NCI-H524 (cell line): ENCODE results near the gene NKD1.
"Not testable (repeated sequence)": the region's sequence is repeated elsewhere in the genome, so short reads cannot be mapped to it uniquely, and the experiment has no call there.

Experiments
- DNase-seq, 2 experiments: peaks; one replicate each; lab custom pipeline; 2025; lab: John Stamatoyannopoulos, UW

The NKD1 gene

GRCh38 chr16:50520451-50521245 lies 27.5 kb upstream of the NKD1 start:
- DNase-seq: no peak

GRCh38 chr16:50521246-50521900 lies 26.8 kb upstream of the NKD1 start:
- DNase-seq: no peak

GRCh38 chr16:50522324-50522723 lies 25.9 kb upstream of the NKD1 start:
- DNase-seq: no peak

- DNase-seq: no peak
Measured at GRCh38 chr16:50523710-50524109, 24.5 kb upstream of the NKD1 start.

- DNase-seq: no peak
Measured at GRCh38 chr16:50525262-50525661, 22.9 kb upstream of the NKD1 start.

GRCh38 chr16:50525716-50526115 lies 22.5 kb upstream of the NKD1 start:
- DNase-seq: no peak

GRCh38 chr16:50526249-50526648 lies 21.9 kb upstream of the NKD1 start:
- DNase-seq: no peak

- DNase-seq: no peak
Measured at GRCh38 chr16:50526796-50527195, 21.4 kb upstream of the NKD1 start.

GRCh38 chr16:50528820-50529219 lies 19.4 kb upstream of the NKD1 start:
- no peak for DNase-seq

GRCh38 chr16:50529334-50529733 lies 18.9 kb upstream of the NKD1 start:
- DNase-seq: no peak

GRCh38 chr16:50530277-50531236 lies 17.6 kb upstream of the NKD1 start:
- DNase-seq: no peak

- no peak for DNase-seq
Measured at GRCh38 chr16:50531359-50531758, 16.8 kb upstream of the NKD1 start.

GRCh38 chr16:50531901-50532300 lies 16.3 kb upstream of the NKD1 start:
- no peak for DNase-seq

GRCh38 chr16:50532576-50532975 lies 15.6 kb upstream of the NKD1 start:
- DNase-seq: no peak

- no peak for DNase-seq
Measured at GRCh38 chr16:50533317-50533716, 14.9 kb upstream of the NKD1 start.

GRCh38 chr16:50534091-50534490 lies 14.1 kb upstream of the NKD1 start:
- DNase-seq: no peak

- no peak for DNase-seq
Measured at GRCh38 chr16:50534556-50534955, 13.6 kb upstream of the NKD1 start.

- no peak for DNase-seq
Measured at GRCh38 chr16:50534958-50535357, 13.2 kb upstream of the NKD1 start.

- DNase-seq: no peak
Measured at GRCh38 chr16:50535506-50536257, 12.5 kb upstream of the NKD1 start.

GRCh38 chr16:50536258-50536645 lies 11.9 kb upstream of the NKD1 start:
- DNase-seq: not testable (repeated sequence)

GRCh38 chr16:50537533-50538290 lies 10.5 kb upstream of the NKD1 start:
- DNase-seq: no peak
